Measurements from ENCODE around the gene KCNAB1.
"Not testable (repeated sequence)": the region's sequence is repeated elsewhere in the genome, so short reads cannot be mapped to it uniquely, and the experiment has no call there.

Gene KCNAB1

DNA sequence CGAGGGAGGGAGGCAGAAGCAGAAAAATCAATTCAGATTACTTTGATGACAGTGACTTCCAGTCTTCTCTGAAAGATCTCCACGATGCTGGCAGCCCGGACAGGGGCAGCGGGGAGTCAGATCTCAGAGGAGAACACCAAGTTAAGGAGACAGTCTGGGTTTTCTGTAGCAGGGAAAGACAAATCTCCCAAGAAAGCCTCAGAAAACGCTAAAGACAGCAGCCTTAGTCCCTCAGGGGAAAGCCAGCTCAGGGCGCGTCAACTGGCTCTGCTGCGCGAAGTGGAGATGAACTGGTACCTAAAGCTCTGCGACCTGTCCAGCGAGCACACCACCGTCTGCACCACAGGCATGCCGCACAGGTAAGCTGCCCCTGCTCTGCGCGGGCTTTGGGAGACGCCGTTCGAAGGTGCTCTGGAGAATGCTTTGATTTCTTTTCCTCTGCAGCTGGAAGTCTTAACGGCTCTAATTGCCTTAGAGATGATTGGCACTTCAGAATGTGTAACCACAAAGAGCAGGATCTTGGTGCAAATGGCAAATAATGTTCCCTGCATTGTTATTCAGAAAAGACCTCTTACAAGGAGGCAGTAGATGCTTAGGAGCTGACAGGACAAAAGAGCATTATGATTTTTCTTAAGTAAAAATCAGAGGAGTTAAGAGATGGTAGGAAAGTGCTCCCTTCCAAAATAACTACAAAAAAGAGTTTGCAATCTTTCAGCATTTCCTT is at the start of gene KCNAB1:
TSS of gene KCNAB1 (plus strand) at position 51 of the 724 bp plus-strand sequence.
- Histone ChIP-seq H3K9me3 (ENCODE audit: control insufficient read depth in 1 of 2, low read length in 2 of 2) (no peaks in the 10 kb centered on the region), H3K27ac (ENCODE audit: low read depth, low read length) (no peak within 1 kb of the TSS), H3K9ac (ENCODE audit: low read depth in 1 of 2, low read length in 2 of 2) (no peak within 1 kb of the TSS), H3K36me3 (ENCODE audit: control insufficient read depth in 1 of 2, insufficient read depth in 2 of 2, low read length in 2 of 2) (no peaks in the 10 kb centered on the region), H3K4me3 (ENCODE audit: low read depth in 1 of 2, low read length in 2 of 2) (no peak within 1 kb of the TSS), H3K4me1 (ENCODE audit: control insufficient read depth in 1 of 2, insufficient read depth in 2 of 2, low read length in 2 of 2) (no peaks in the 10 kb centered on the region), H3K27me3 (ENCODE audit: control insufficient read depth in 1 of 2, insufficient read depth in 2 of 2, low read length in 2 of 2) (peaks cover 0 to 14% of the 10 kb centered on the region in 2 donors)

- no peak overlapping the region for H3K9ac ChIP-seq (ENCODE audit: low read depth in 1 of 2, low read length in 2 of 2)
- H3K27me3 ChIP-seq (ENCODE audit: control insufficient read depth in 1 of 2, insufficient read depth in 2 of 2, low read length in 2 of 2), result no peaks in the 10 kb centered on the region
- no peaks in the 10 kb centered on the region for H3K36me3 ChIP-seq (ENCODE audit: control insufficient read depth in 1 of 2, insufficient read depth in 2 of 2, low read length in 2 of 2)
- no peak overlapping the region for H3K4me3 ChIP-seq (ENCODE audit: low read depth in 1 of 2, low read length in 2 of 2)
- H3K27ac ChIP-seq (ENCODE audit: low read depth, low read length), result no peak overlapping the region
- H3K9me3 ChIP-seq (ENCODE audit: control insufficient read depth in 1 of 2, low read length in 2 of 2), result no peaks in the 10 kb centered on the region
- H3K4me1 ChIP-seq (ENCODE audit: control insufficient read depth in 1 of 2, insufficient read depth in 2 of 2, low read length in 2 of 2), result no peaks in the 10 kb centered on the region
Measured at GRCh38 chr3:156071031-156071430, 49.3 kb upstream of the KCNAB1 start.

DNA sequence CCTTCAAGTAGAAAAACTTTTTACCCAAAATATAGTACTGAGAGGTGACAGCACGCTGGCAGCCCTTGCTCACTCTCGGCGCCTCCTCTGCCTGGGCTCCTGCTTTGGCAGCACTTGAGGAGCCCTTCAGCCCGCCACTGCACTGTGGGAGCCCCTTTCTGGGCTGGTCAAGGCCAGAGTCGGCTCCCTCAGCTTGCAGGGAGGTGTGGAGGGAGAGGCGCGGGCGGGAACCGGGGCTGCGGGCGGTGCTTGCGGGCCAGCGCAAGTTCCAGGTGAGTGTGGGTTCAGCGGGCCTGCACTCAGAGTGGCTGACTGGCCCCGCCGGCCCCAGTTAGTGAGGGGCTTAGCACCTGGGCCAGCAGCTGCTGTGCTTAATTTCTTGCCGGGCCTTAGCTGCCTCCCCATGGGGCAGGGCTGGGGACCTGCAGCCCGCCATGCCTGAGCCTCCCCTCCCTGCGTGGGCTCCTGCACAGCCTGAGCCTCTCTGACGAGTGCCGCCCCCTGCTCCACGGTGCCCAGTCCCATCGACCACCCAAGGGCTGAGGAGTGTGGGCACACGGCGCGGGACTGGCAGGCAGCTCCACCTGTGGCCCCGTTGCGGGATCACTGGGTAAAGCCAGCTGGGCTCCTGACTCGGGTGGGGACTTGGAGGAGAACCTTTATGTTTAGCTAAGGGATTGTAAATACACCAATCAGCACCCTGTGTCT is 47.3 kb upstream of the KCNAB1 start:
- not testable (repeated sequence) for H3K27me3 ChIP-seq (ENCODE audit: control insufficient read depth in 1 of 2, insufficient read depth in 2 of 2, low read length in 2 of 2); H3K4me3 ChIP-seq (ENCODE audit: low read depth in 1 of 2, low read length in 2 of 2); H3K9ac ChIP-seq (ENCODE audit: low read depth in 1 of 2, low read length in 2 of 2); H3K9me3 ChIP-seq (ENCODE audit: control insufficient read depth in 1 of 2, low read length in 2 of 2); H3K36me3 ChIP-seq (ENCODE audit: control insufficient read depth in 1 of 2, insufficient read depth in 2 of 2, low read length in 2 of 2); H3K27ac ChIP-seq (ENCODE audit: low read depth, low read length); H3K4me1 ChIP-seq (ENCODE audit: control insufficient read depth in 1 of 2, insufficient read depth in 2 of 2, low read length in 2 of 2)

GRCh38 chr3:156090126-156090525 is 30.3 kb upstream of the KCNAB1 start:
- no peak overlapping the region for H3K27ac ChIP-seq (ENCODE audit: low read depth, low read length)
- no peaks in the 10 kb centered on the region for H3K36me3 ChIP-seq (ENCODE audit: control insufficient read depth in 1 of 2, insufficient read depth in 2 of 2, low read length in 2 of 2)
- H3K27me3 ChIP-seq (ENCODE audit: control insufficient read depth in 1 of 2, insufficient read depth in 2 of 2, low read length in 2 of 2), result no peaks in the 10 kb centered on the region
- H3K4me1 ChIP-seq (ENCODE audit: control insufficient read depth in 1 of 2, insufficient read depth in 2 of 2, low read length in 2 of 2), result no peaks in the 10 kb centered on the region
- H3K9ac ChIP-seq (ENCODE audit: low read depth in 1 of 2, low read length in 2 of 2), result no peak overlapping the region
- no peaks in the 10 kb centered on the region for H3K9me3 ChIP-seq (ENCODE audit: control insufficient read depth in 1 of 2, low read length in 2 of 2)
- no peak overlapping the region for H3K4me3 ChIP-seq (ENCODE audit: low read depth in 1 of 2, low read length in 2 of 2)

DNA sequence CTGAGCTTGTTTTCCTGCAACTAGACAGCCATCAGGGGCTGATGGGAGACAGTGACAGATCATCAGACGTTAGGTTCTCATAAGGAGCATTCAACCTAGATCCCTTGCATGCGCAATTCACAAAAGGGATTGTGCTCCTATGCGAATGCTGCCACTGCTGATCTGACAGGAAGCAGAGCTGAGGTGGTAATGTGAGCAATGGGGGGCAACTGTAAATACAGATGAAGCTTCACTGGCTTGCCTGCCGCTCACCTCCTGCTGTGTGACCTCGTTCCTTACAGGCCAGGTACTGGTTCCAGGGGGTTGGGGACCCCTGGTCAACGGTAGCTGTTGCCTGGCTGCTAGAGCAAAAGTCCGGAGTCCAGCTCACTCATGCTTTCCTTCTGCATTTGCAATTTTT is 26.4 kb upstream of the KCNAB1 start:
- H3K27me3 ChIP-seq (ENCODE audit: control insufficient read depth in 1 of 2, insufficient read depth in 2 of 2, low read length in 2 of 2), result no peaks in the 10 kb centered on the region
- H3K9me3 ChIP-seq (ENCODE audit: control insufficient read depth in 1 of 2, low read length in 2 of 2), result no peaks in the 10 kb centered on the region

DNA sequence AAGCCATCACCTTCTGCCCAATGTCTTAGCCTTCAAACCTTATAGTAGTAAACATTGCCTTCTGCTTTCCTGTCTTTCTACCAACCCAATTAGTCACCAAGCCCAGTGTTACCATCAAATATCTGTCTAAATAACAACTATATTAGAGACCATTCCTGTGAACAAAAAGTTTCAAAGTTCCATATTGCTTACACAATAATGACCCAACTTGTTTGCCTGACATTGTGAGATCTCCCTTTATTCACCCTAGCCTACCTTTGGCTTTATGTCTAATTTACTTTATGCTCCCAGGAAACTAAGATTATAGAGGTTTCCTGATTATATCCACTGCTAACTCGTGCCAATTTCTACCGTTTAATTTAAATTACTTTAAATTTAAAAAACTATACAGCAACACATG is 26.0 kb upstream of the KCNAB1 start:
- H3K36me3 ChIP-seq (ENCODE audit: control insufficient read depth in 1 of 2, insufficient read depth in 2 of 2, low read length in 2 of 2), result no peaks in the 10 kb centered on the region
- H3K9me3 ChIP-seq (ENCODE audit: control insufficient read depth in 1 of 2, low read length in 2 of 2), result no peaks in the 10 kb centered on the region
- H3K9ac ChIP-seq (ENCODE audit: low read depth in 1 of 2, low read length in 2 of 2), result no peak overlapping the region
- H3K27ac ChIP-seq (ENCODE audit: low read depth, low read length), result no peak overlapping the region
- no peaks in the 10 kb centered on the region for H3K4me1 ChIP-seq (ENCODE audit: control insufficient read depth in 1 of 2, insufficient read depth in 2 of 2, low read length in 2 of 2)
- H3K27me3 ChIP-seq (ENCODE audit: control insufficient read depth in 1 of 2, insufficient read depth in 2 of 2, low read length in 2 of 2), result no peaks in the 10 kb centered on the region
- H3K4me3 ChIP-seq (ENCODE audit: low read depth in 1 of 2, low read length in 2 of 2), result no peak overlapping the region

More for the DNA sequence above, 26.4 kb upstream of the KCNAB1 start:
- H3K27ac ChIP-seq (ENCODE audit: low read depth, low read length), result no peak overlapping the region
- H3K4me3 ChIP-seq (ENCODE audit: low read depth in 1 of 2, low read length in 2 of 2), result no peak overlapping the region
- no peaks in the 10 kb centered on the region for H3K4me1 ChIP-seq (ENCODE audit: control insufficient read depth in 1 of 2, insufficient read depth in 2 of 2, low read length in 2 of 2)
- no peaks in the 10 kb centered on the region for H3K36me3 ChIP-seq (ENCODE audit: control insufficient read depth in 1 of 2, insufficient read depth in 2 of 2, low read length in 2 of 2)
- H3K9ac ChIP-seq (ENCODE audit: low read depth in 1 of 2, low read length in 2 of 2), result no peak overlapping the region

DNA sequence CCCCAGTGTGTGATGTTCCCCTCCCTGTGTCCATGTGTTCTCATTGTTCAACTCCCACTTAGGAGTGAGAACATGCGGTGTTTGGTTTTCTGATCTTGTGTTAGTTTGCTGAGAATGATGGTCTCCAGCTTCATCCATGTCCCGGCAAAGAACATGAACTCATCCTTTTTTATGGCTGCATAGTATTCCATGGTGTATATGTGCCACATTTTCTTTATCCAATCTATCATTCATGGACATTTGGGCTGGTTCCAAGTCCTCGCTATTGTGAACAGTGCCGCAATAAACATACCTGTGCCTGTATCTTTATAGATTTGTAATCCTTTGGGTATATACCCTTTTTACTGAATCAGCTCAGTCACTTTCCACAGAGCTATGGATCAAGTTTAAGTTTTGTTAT is 24.7 kb upstream of the KCNAB1 start:
- H3K4me3 ChIP-seq (ENCODE audit: low read depth in 1 of 2, low read length in 2 of 2); H3K36me3 ChIP-seq (ENCODE audit: control insufficient read depth in 1 of 2, insufficient read depth in 2 of 2, low read length in 2 of 2); H3K9ac ChIP-seq (ENCODE audit: low read depth in 1 of 2, low read length in 2 of 2); H3K27ac ChIP-seq (ENCODE audit: low read depth, low read length); H3K4me1 ChIP-seq (ENCODE audit: control insufficient read depth in 1 of 2, insufficient read depth in 2 of 2, low read length in 2 of 2); H3K27me3 ChIP-seq (ENCODE audit: control insufficient read depth in 1 of 2, insufficient read depth in 2 of 2, low read length in 2 of 2); H3K9me3 ChIP-seq (ENCODE audit: control insufficient read depth in 1 of 2, low read length in 2 of 2): not testable (repeated sequence)

DNA sequence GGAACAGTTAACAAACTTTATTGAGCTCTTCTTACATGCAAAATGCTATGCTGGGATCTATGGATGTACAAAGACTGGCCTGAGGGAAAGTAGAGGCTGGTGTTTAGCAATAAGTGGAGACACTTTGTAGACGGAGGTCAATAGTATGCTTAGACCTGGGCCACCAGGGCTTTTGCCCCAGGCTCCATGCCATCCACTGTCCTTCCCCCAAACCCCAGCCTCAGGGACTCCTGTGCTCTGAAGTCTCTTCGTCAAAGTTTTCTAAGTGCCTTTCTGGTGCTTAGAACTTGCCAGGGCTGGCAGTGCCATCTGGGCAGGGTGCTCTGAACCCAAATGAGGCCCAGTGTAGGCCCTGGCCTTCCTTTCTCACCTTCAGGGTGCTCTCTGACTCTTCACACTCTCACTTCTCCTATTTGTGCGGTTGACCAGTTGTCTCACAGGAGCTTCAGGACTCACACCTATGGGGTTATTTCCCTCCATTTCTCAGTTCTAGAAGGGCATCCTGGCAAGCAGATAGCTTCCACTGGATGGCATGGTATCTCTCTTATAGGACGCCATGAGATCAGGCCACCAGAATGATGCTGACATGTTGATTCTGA is 21.8 kb upstream of the KCNAB1 start:
- H3K27me3 ChIP-seq (ENCODE audit: control insufficient read depth in 1 of 2, insufficient read depth in 2 of 2, low read length in 2 of 2), result no peaks in the 10 kb centered on the region
- H3K4me3 ChIP-seq (ENCODE audit: low read depth in 1 of 2, low read length in 2 of 2), result no peak overlapping the region
- H3K9ac ChIP-seq (ENCODE audit: low read depth in 1 of 2, low read length in 2 of 2), result no peak overlapping the region
- H3K9me3 ChIP-seq (ENCODE audit: control insufficient read depth in 1 of 2, low read length in 2 of 2), result no peaks in the 10 kb centered on the region
- no peak overlapping the region for H3K27ac ChIP-seq (ENCODE audit: low read depth, low read length)
- no peaks in the 10 kb centered on the region for H3K4me1 ChIP-seq (ENCODE audit: control insufficient read depth in 1 of 2, insufficient read depth in 2 of 2, low read length in 2 of 2)
- no peaks in the 10 kb centered on the region for H3K36me3 ChIP-seq (ENCODE audit: control insufficient read depth in 1 of 2, insufficient read depth in 2 of 2, low read length in 2 of 2)

DNA sequence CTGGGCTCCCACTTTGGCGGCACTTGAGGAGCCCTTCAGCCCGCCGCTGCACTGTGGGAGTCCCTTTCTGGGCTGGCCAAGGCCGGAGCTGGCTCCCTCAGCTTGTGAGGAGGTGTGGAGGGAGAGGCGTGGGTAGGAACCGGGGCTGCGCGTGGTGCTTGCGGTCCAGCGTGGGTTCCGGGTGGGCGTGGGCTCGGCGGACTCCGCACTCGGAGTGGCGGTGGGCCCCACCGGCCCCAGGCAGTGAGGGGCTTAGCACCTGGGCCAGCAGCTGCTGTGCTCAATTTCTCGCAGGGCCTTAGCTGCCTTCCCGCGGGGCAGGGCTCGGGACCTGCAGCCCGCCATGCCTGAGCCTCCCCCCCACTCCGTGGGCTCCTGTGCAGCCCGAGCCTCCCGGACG is 21.0 kb upstream of the KCNAB1 start:
- not testable (repeated sequence) for H3K4me1 ChIP-seq (ENCODE audit: control insufficient read depth in 1 of 2, insufficient read depth in 2 of 2, low read length in 2 of 2); H3K4me3 ChIP-seq (ENCODE audit: low read depth in 1 of 2, low read length in 2 of 2); H3K27ac ChIP-seq (ENCODE audit: low read depth, low read length); H3K27me3 ChIP-seq (ENCODE audit: control insufficient read depth in 1 of 2, insufficient read depth in 2 of 2, low read length in 2 of 2); H3K9me3 ChIP-seq (ENCODE audit: control insufficient read depth in 1 of 2, low read length in 2 of 2); H3K9ac ChIP-seq (ENCODE audit: low read depth in 1 of 2, low read length in 2 of 2); H3K36me3 ChIP-seq (ENCODE audit: control insufficient read depth in 1 of 2, insufficient read depth in 2 of 2, low read length in 2 of 2)

- not testable (repeated sequence) for H3K9me3 ChIP-seq (ENCODE audit: control insufficient read depth in 1 of 2, low read length in 2 of 2); H3K4me1 ChIP-seq (ENCODE audit: control insufficient read depth in 1 of 2, insufficient read depth in 2 of 2, low read length in 2 of 2); H3K27me3 ChIP-seq (ENCODE audit: control insufficient read depth in 1 of 2, insufficient read depth in 2 of 2, low read length in 2 of 2); H3K27ac ChIP-seq (ENCODE audit: low read depth, low read length); H3K36me3 ChIP-seq (ENCODE audit: control insufficient read depth in 1 of 2, insufficient read depth in 2 of 2, low read length in 2 of 2); H3K4me3 ChIP-seq (ENCODE audit: low read depth in 1 of 2, low read length in 2 of 2); H3K9ac ChIP-seq (ENCODE audit: low read depth in 1 of 2, low read length in 2 of 2)
Measured at GRCh38 chr3:156099984-156100383, 20.4 kb upstream of the KCNAB1 start.
